ENCODE results near the gene KIF26B.
"Not testable (repeated sequence)": the region's sequence is repeated elsewhere in the genome, so short reads cannot be mapped to it uniquely, and the experiment has no call there.

The KIF26B gene

GRCh38 chr1:245397771-245398170 is 243.0 kb downstream of the KIF26B start:
- no peak for DNase-seq

DNA sequence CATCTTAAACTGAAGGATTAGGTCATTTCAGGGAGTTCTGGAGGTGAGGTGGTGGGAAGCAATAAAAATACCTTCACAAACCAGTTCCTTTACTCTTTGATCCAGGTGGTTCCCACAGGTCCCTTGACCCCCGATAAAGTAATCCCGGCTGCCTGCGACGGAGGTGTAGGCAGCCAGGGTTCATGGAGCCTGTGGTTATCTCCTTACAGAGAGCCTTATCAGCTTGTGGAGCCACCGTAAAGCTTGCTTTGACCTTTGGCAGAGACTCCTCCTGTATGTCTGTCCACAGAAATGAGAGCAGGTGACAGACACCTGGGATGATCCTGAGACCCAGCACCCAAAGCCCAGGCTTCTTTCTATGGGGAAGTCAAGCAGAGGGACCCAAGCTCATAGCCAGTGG is 243.4 kb downstream of the KIF26B start:
- DNase-seq, result no peak

DNA sequence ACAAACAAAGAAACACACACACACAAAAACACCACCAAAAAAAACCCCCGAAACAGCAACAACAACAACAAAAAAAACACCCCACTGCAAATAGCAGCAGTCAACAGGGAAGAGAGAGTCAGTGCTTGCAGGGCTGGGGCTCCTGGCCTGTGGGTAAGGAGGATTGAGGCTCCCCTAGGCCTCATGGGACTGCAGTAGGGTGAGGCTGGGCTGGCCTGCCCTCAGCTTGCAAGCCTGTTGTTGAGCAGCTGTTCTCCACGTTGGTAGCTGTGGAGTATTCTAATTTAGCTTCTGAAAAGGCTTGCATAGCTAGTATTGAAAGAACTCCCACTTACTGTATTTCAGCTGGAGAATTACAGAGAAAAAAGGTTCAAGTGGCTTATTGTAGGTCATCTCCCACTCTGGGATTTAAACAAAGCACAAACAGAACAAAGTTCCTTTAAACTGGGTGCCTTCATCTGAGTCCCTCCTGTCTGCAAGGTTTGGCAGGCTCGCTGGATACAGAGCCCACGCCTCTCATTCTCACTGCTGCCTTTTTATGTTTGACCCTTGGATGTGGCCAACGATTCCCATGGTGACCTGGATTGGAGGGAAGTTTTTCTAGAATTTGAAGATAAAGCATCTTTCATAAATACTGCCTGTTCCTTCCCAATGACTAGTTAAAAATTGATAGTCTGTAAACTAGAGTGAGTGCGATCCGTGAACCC is 247.2 kb downstream of the KIF26B start:
- DNase-seq, result no peak

DNA sequence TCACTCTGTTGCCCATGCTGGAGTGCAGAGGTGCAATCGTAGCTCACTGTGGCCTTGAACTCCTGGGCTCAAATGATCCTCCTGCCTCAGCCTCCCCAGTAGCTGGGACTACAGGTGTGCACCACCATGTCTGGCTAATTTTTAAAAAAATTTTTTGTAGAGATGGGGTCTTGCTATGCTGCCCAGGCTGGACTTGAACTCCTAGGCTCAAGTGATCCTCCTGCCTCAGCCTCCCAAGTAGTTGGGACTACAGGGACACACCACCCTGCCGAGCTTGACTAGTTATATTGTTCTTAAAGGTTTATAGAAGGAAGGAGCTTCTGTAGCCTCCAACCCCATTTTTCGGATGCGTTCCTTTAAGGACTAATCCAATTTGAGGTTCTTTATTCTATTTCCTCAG is 248.2 kb downstream of the KIF26B start:
- DNase-seq, result not testable (repeated sequence)

DNA sequence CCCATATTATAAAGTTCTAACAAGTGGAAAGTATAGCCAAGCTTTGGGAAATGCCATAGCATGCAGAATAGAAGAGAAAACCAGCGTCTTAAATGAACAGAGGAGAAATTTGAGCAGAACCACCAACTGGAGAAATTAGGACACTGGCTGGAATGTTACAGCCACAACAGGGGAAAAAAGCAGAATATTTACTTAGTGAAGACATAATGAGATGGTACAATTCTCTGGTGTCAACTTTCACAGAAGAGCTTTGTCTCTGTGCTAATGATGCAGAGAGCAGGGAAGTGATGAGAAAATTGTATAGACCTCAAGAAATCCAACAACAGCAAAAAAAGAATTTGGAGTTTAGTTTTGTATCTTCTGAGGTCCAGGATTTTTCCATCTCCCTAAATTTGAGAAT is 249.7 kb downstream of the KIF26B start:
- no peak for DNase-seq

GRCh38 chr1:245404952-245405351 is 250.2 kb downstream of the KIF26B start:
- DNase-seq, result no peak

- no peak for DNase-seq
These were observed 251.6 kb downstream of the KIF26B start for GRCh38 chr1:245406426-245406825.

DNA sequence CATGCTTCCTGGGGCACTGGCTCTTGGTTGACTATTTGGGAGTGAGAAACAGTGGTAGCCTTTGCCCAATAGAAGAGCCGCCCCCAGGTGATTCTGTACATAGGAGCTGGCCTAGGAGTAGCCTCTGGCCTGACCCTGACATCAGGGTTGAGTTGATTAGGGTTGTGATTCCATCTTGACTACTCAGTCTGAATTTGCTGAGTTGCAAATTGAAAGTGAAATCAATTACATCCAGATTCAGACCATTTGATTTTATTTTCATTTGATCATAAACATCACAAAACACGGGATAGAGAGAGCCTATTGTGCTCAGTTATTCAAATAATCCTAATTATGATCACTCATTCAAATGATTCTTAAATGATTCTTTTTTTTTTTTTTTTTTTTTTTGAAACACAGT is 253.2 kb downstream of the KIF26B start:
- no peak for DNase-seq

GRCh38 chr1:245409341-245410195 is 254.8 kb downstream of the KIF26B start:
- no peak for DNase-seq

DNA sequence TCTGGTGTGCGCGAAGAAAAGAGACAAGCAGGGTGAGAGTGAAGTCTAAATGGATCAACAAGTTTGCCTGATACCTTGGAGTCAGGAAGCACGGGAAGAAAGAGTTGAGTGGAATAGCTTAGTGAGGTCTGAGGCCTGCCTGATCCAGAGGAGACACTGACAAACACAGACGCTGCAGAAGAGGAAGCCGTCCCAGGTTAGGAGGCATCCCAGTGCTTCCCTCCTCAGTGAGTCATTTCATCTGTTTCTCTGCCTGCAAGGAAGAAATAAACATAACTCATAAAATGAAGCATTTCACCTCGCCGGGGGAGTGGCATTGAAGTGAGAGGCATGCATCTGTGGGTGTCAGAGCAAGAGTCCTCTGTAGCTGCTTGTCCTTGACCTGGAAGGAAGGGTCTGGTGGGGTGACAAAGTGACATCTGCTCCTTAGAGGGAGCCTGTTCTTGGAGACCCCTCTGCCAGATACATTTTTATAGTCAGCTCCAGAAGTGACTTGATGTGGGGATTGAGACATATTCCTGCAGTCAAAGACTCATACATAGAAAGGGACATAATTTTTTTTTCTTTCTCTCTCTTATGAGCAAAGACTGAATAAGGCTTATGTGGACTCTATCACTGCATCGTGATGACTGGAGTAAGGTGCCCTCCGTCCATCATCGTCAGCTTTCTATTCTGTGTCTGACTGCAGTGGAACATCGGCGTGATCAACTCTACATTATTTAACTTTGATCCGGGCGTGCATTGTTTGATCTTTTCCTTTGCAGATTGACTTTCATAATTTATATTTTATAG is 256.7 kb downstream of the KIF26B start:
- DNase-seq, result no peak

DNA sequence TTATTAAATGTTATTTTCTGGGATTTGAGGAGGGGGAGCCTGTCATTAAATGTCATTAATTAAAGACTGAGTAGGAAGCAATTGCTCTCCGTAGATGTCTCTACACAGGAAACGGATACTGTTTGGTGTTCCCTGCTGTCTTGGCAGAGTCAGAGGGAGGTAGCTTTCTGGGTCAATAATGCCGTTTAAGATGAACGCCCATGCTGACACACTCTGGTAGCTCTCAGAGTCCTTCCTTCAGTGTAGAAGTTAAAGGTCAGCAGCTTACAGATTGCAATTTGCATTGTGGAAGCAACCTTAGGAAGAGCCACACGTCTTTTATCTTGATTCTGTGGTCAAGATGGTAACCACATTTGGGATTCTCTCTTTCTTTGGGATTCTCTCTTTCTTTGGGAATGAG is 257.5 kb downstream of the KIF26B start:
- no peak for DNase-seq

DNA sequence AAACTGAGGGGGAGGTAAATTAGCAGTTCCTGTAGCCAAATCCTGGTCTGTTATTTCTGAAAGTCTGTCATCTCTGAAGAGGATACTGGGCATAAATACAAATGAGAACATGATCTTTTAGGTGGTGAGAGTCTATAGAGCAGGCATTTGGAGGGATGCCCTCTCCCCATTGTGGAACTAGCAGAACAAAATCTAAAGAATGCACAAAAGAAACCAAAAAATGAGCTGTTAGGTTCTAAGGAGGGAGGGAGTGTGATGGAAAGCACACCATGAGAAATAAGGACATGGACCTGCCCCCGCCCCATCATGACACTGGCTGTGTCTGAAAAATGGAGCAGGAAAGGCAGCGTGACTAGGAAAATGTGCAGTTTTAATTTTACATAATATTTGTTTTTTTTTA is 262.0 kb downstream of the KIF26B start:
- DNase-seq, result no peak

DNA sequence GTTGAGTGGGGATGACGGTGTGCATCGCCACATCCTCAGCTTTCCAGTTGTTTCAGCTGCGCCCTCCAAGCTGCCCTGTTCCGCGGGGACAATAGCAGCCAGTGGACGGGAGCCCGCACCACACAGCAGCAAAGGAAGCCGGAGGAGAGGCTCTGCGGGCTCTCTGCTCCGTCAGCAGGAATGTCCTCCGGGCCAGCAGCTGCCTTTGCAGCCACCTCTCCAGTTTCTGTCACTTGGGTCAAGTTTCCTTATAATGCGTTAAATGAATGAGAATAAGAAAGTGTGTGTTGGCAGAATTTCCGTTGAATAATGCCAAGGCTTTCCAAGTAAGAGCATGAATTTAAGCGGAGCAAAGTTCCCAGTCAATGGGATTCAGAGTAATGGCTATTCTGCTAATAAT is 263.3 kb downstream of the KIF26B start:
- no peak for DNase-seq

DNA sequence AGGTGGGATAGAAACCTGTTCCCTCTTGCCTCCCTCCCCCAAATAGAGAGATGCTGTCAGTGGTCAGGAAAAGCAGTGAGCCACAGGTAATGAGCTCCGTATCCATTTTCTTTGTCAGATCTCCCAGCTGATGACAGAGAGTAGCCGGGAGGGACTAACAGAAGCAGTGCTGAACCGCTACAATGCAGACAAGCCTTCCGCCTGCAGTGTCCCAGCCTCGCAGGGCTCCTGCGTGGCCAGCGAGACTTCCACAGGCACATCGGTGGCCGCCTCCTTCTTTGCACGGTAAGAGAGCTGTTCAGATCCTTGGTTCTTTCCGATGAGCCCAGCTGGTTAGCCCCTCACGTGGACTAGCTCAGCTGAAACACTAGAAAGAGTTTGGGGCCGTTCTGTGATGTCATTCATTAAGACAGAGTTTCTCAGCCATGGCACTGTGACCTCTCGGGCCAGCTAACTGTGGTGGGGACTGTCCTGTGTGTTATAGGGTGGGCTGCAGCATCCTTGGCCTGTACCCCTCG is 264.7 kb downstream of the KIF26B start:
- DNase-seq, result no peak

GRCh38 chr1:245419989-245420388 is 265.2 kb downstream of the KIF26B start:
- DNase-seq, result no peak

DNA sequence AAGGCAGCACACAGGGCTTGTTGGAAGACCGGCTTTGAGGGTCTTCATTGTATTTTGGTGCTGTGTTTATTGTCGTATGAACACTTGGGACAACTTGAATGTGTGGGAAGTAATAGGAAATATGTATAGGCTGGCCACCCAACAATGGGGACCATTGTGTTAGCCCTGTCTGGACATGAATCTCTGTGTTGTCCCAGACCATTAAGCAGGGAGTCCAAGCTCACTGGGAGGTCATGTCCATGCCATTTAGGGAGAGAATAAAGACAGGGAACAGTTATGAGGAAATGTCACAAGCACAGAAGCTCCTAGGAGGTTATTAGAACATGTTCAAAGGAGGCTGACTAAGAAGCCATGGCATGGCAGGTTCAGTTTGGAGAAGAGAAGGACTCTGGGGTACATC is 266.1 kb downstream of the KIF26B start:
- no peak for DNase-seq

DNA sequence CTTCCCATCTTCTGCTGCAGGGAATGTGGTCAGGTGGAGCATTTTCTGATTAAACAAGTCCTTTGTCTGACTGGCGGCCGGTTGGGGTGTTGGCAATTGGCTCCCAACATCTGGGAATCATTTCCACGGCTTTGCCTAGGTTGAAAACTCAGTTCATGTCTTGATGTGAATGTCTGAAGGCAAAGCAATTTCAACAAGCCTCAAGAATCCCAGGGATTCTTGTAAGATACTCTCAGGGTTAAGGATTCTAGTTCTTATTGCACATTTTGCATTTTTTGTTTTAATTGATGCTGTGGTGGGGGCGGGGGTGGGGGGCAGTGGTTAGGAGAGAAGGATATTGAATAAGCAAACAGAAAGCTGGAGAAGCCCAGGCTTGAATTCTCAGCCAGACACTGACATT is 273.9 kb downstream of the KIF26B start:
- DNase-seq, result no peak

GRCh38 chr1:245431706-245432105 is 276.9 kb downstream of the KIF26B start:
- no peak for DNase-seq

DNA sequence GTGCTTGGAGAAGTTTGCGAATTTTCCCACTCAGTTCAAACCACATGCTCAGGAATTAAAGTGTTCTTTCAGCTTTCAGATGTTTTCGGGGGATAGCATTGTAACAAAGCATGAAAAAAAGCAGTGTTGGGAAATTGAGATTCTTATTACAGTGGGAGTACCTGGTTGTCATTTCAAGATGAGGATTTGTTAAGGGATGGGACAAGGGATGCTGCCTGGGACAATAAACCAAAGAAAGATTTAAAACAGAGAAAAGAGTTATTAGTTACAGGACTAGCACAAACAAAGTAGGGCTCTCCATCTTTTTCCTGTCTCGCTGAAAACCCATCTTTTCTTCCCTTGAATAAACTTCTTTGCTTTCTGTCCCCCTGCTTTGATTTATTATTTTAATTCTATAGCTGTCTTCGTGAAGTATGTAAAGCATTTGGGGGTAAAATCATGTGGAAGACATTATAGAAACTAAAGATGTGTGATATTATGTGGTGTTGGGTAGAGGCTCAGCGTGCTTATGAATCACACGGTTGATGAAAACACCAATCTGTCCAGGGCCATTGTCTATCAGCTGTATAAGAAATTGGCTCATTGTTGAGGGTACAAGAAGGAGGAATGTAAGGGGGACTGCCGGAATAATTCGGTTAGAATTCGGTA is 277.6 kb downstream of the KIF26B start:
- DNase-seq, result no peak

DNA sequence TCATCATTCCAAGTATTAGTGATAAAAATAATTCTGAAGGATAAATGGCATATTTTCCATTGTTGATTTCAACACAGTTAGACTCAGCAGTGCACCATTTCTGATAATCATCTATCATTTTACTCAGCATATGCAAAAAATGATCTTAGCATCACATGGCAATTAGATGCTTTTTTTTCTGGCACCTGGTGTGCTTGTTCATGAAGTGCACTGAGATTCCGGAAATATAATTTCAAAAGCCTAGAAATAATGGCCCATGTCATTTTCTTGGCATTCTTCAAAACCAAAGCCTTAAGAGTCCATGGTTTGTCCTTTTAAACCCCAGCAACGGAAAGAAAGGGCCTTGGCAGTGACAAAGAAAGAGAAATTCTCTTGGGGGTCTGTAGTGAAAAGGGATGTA is 278.8 kb downstream of the KIF26B start:
- no peak for DNase-seq

DNA sequence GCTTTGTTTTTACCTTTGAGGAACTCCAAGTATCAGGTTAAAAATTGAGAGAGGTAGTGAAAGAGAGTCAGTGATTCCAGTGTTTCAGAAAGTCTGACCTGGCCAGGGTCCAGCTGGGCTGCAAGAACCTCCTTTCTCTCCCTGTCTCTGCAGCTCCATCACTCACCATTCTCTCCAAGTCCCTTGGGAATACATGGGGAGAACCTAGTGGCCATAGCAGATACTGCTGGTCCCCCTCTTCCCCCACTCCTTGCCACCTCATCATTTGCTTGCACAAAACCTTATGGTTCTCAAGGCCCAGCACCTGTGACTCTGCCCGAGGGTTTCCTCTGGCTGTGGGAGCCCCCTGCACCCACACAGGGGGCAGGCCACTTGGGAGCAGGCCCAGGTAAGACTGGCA is 279.5 kb downstream of the KIF26B start:
- DNase-seq, result no peak

DNA sequence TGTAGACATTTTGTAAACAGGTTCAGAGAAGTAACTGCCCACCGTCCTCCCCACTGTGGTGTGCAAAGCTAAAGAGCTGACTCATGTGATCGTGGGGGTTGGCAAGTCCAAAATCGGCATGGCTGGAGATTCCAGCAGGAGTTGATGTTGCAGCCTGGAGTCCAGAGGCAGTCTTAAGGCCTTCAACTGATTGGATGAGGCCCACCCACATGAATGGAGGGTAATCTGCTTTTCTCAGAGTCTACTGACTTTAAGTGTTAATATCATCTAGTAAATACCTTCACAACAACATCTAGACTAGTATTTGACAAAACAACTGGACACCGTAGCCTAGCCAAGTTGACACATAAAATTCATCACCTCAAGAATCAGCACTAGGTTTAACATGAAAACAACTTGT is 281.6 kb downstream of the KIF26B start:
- DNase-seq, result no peak
